NCI-H187 treated with DMSO at 0.1 percent for 48 hours (cell line): ENCODE data around the gene DPT.

ENCODE experiments used
- DNase-seq: peaks from one replicate; lab custom pipeline; 2025; lab: John Stamatoyannopoulos, UW

The DPT gene

GRCh38 chr1:168735974-168736373 is 7.0 kb upstream of the DPT start:
- no peak for DNase-seq

- DNase-seq: no peak
Observed at GRCh38 chr1:168734946-168735345, 5.9 kb upstream of the DPT start.

GRCh38 chr1:168734271-168734670 is 5.3 kb upstream of the DPT start:
- DNase-seq: no peak

- no peak for DNase-seq
Observed at GRCh38 chr1:168733241-168733640, 4.2 kb upstream of the DPT start.

GRCh38 chr1:168732736-168733135 is 3.7 kb upstream of the DPT start:
- no peak for DNase-seq

- no peak for DNase-seq
Observed at GRCh38 chr1:168731244-168731953, 2.4 kb upstream of the DPT start.

- no peak for DNase-seq
Observed at GRCh38 chr1:168729405-168729802, 398 bp upstream of the DPT start.

- no peak for DNase-seq
Observed at GRCh38 chr1:168726719-168727118, 2.3 kb downstream of the DPT start.

GRCh38 chr1:168726281-168726680 is 2.7 kb downstream of the DPT start:
- no peak for DNase-seq

GRCh38 chr1:168725831-168726230 is 3.2 kb downstream of the DPT start:
- no peak for DNase-seq

- no peak for DNase-seq
Observed at GRCh38 chr1:168725060-168725459, 3.9 kb downstream of the DPT start.

GRCh38 chr1:168723000-168723399 is 6.0 kb downstream of the DPT start:
- DNase-seq: no peak

GRCh38 chr1:168720839-168721238 is 8.2 kb downstream of the DPT start:
- DNase-seq: no peak

GRCh38 chr1:168719306-168720111 is 9.5 kb downstream of the DPT start:
- DNase-seq: no peak

GRCh38 chr1:168717906-168718891 is 10.8 kb downstream of the DPT start:
- no peak for DNase-seq

GRCh38 chr1:168714012-168714411 is 15.0 kb downstream of the DPT start:
- DNase-seq: no peak

GRCh38 chr1:168709405-168710363 is 19.3 kb downstream of the DPT start:
- DNase-seq: no peak

- DNase-seq: no peak
Observed at GRCh38 chr1:168708698-168709404, 20.2 kb downstream of the DPT start.

- no peak for DNase-seq
Observed at GRCh38 chr1:168706391-168706992, 22.5 kb downstream of the DPT start.
